ENCODE results near the gene LPAR2. TPM values are rescaled to one million over a fixed set of nuclear protein-coding genes. Genes with fewer than 3 reads are reported as not detected.

The LPAR2 gene
- total and polyA plus RNA-seq, 2 of the 13 experiments (the other 11 are each of a cell fraction or from before 2014, with no cell fraction given), result 0.86 to 3.6 TPM

- TF ChIP-seq ZNF317 (CRISPR knock-in tag; IDR thresholded peaks at IDR 0.05) (peak; percentile 28; the same call in 1 of the 2 replicates), ZNF34 (CRISPR knock-in tag; IDR thresholded peaks at IDR 0.05; ENCODE audit: borderline replicate concordance) (peak; percentile 22; the same call in 1 of the 2 replicates), ZNF296 (CRISPR knock-in tag; conservative IDR thresholded peaks at IDR 0.05) (no peak), U2AF2 (IDR thresholded peaks at IDR 0.05; ENCODE audit: low read depth, low read length) (no peak; the same call in 1 of the 2 replicates), SNAPC2 (CRISPR knock-in tag; IDR thresholded peaks at IDR 0.05) (no peak), ZSCAN31 (CRISPR knock-in tag; IDR thresholded peaks at IDR 0.05; ENCODE audit: low read depth) (peak; percentile 78), ZC3H13 (CRISPR knock-in tag; IDR thresholded peaks at IDR 0.05) (0 out of 2 replicates have a peak, but pooled peaks have one; percentile 37), ZBTB49 (CRISPR knock-in tag; IDR thresholded peaks at IDR 0.05; ENCODE audit: borderline replicate concordance) (no peak), ETV5 (CRISPR knock-in tag; IDR thresholded peaks at IDR 0.05; ENCODE audit: borderline replicate concordance) (peak; percentile 83), GTF3A (CRISPR knock-in tag; conservative IDR thresholded peaks at IDR 0.05) (no peak), HHEX (CRISPR knock-in tag; IDR thresholded peaks at IDR 0.05) (no peak), PCBP1 (IDR thresholded peaks at IDR 0.05; ENCODE audit: borderline replicate concordance, low read depth, low read length) (no peak)
- TF ChIP-seq, protein P1, sequence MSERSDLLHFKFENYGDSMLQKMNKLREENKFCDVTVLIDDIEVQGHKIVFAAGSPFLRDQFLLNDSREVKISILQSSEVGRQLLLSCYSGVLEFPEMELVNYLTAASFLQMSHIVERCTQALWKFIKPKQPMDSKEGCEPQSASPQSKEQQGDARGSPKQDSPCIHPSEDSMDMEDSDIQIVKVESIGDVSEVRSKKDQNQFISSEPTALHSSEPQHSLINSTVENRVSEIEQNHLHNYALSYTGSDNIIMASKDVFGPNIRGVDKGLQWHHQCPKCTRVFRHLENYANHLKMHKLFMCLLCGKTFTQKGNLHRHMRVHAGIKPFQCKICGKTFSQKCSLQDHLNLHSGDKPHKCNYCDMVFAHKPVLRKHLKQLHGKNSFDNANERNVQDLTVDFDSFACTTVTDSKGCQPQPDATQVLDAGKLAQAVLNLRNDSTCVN (CRISPR knock-in tag; IDR thresholded peaks at IDR 0.05; ENCODE audit: borderline replicate concordance), result 0 out of 2 replicates have a peak, but pooled peaks have one; percentile 38
- TF ChIP-seq, protein P2, sequence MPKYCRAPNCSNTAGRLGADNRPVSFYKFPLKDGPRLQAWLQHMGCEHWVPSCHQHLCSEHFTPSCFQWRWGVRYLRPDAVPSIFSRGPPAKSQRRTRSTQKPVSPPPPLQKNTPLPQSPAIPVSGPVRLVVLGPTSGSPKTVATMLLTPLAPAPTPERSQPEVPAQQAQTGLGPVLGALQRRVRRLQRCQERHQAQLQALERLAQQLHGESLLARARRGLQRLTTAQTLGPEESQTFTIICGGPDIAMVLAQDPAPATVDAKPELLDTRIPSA (CRISPR knock-in tag; IDR thresholded peaks at IDR 0.05; ENCODE audit: borderline replicate concordance), result no peak
- TF ChIP-seq, protein P3, sequence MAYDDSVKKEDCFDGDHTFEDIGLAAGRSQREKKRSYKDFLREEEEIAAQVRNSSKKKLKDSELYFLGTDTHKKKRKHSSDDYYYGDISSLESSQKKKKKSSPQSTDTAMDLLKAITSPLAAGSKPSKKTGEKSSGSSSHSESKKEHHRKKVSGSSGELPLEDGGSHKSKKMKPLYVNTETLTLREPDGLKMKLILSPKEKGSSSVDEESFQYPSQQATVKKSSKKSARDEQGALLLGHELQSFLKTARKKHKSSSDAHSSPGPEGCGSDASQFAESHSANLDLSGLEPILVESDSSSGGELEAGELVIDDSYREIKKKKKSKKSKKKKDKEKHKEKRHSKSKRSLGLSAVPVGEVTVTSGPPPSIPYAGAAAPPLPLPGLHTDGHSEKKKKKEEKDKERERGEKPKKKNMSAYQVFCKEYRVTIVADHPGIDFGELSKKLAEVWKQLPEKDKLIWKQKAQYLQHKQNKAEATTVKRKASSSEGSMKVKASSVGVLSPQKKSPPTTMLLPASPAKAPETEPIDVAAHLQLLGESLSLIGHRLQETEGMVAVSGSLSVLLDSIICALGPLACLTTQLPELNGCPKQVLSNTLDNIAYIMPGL (CRISPR knock-in tag; IDR thresholded peaks at IDR 0.05; ENCODE audit: borderline replicate concordance in 1 of 2, low read depth in 1 of 2), result peak in 1 of 2 experiments; percentile 12; a peak in 1 of 4 replicates
- TF ChIP-seq, protein P4, sequence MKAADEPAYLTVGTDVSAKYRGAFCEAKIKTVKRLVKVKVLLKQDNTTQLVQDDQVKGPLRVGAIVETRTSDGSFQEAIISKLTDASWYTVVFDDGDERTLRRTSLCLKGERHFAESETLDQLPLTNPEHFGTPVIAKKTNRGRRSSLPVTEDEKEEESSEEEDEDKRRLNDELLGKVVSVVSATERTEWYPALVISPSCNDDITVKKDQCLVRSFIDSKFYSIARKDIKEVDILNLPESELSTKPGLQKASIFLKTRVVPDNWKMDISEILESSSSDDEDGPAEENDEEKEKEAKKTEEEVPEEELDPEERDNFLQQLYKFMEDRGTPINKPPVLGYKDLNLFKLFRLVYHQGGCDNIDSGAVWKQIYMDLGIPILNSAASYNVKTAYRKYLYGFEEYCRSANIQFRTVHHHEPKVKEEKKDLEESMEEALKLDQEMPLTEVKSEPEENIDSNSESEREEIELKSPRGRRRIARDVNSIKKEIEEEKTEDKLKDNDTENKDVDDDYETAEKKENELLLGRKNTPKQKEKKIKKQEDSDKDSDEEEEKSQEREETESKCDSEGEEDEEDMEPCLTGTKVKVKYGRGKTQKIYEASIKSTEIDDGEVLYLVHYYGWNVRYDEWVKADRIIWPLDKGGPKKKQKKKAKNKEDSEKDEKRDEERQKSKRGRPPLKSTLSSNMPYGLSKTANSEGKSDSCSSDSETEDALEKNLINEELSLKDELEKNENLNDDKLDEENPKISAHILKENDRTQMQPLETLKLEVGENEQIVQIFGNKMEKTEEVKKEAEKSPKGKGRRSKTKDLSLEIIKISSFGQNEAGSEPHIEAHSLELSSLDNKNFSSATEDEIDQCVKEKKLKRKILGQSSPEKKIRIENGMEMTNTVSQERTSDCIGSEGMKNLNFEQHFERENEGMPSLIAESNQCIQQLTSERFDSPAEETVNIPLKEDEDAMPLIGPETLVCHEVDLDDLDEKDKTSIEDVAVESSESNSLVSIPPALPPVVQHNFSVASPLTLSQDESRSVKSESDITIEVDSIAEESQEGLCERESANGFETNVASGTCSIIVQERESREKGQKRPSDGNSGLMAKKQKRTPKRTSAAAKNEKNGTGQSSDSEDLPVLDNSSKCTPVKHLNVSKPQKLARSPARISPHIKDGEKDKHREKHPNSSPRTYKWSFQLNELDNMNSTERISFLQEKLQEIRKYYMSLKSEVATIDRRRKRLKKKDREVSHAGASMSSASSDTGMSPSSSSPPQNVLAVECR (CRISPR knock-in tag; IDR thresholded peaks at IDR 0.05; ENCODE audit: borderline replicate concordance), result peak; percentile 78; the same call in 1 of the 2 replicates
Observed at GRCh38 chr19:19663256-19664120, 35.5 kb upstream of the LPAR2 start, which contains the start of gene ATP13A1 (continued).

Data from HepG2 (cell line).